HG03457 (cell line): ENCODE results near the gene TSC22D4.
"Not testable (repeated sequence)": the region's sequence is repeated elsewhere in the genome, so short reads cannot be mapped to it uniquely, and the experiment has no call there.

ENCODE experiments used
- ATAC-seq: cut with Tn5 transposase; IDR thresholded peaks from one replicate; pipeline ENCODE4 v1.9.1; 2021; ENCODE audit warnings: moderate number of reproducible peaks; ENCODE audit not compliant: unreplicated experiment

TSC22D4 gene

GRCh38 chr7:100476101-100476780 is 2.8 kb downstream of the TSC22D4 start:
- ATAC-seq, result no peak

- ATAC-seq, result no peak
These were observed 3.5 kb downstream of the TSC22D4 start for GRCh38 chr7:100475549-100475948.

GRCh38 chr7:100472854-100473499 is 6.0 kb downstream of the TSC22D4 start:
- ATAC-seq, result no peak

GRCh38 chr7:100472121-100472851 is 6.7 kb downstream of the TSC22D4 start:
- no peak for ATAC-seq

GRCh38 chr7:100471021-100471420 is 8.0 kb downstream of the TSC22D4 start:
- no peak for ATAC-seq

- no peak for ATAC-seq
These were observed 9.6 kb downstream of the TSC22D4 start for GRCh38 chr7:100469227-100470044.

- ATAC-seq, result no peak
These were observed 11.2 kb downstream of the TSC22D4 start for GRCh38 chr7:100467638-100468373.

- no peak for ATAC-seq
These were observed 12.1 kb downstream of the TSC22D4 start for GRCh38 chr7:100466653-100467605.

- ATAC-seq, result no peak
These were observed 13.2 kb downstream of the TSC22D4 start for GRCh38 chr7:100465702-100466311.

- no peak for ATAC-seq
These were observed 13.7 kb downstream of the TSC22D4 start for GRCh38 chr7:100465299-100465698.

- ATAC-seq, result no peak
These were observed 14.2 kb downstream of the TSC22D4 start for GRCh38 chr7:100464791-100465190.

GRCh38 chr7:100464210-100464660 is 14.8 kb downstream of the TSC22D4 start, which contains the start of gene SPACDR:
Gene SPACDR (minus strand): TSS chr7:100464260. CDS start chr7:100464025, 235 bp downstream.
- ATAC-seq, result no peak

GRCh38 chr7:100457033-100457432 is 22.0 kb downstream of the TSC22D4 start:
- no peak for ATAC-seq

- no peak for ATAC-seq
These were observed 22.5 kb downstream of the TSC22D4 start for GRCh38 chr7:100456562-100456961.

- ATAC-seq, result no peak
These were observed 23.8 kb downstream of the TSC22D4 start for GRCh38 chr7:100455206-100455605.

- ATAC-seq, result not testable (repeated sequence)
These were observed 25.2 kb downstream of the TSC22D4 start for GRCh38 chr7:100453854-100454253.

- ATAC-seq, result no peak
These were observed 26.5 kb downstream of the TSC22D4 start for GRCh38 chr7:100452513-100452912.

GRCh38 chr7:100449190-100449795 is 29.7 kb downstream of the TSC22D4 start:
- ATAC-seq, result no peak
